Stimulated activated naive B cell treated with anti-CD40 and anti-IgM and Interleukin-4, amounts not matched to agents 10 μg/mL and 1 μg/mL and 100 μg/mL, for 72 hours (primary cell): ENCODE results near the gene TCERG1L.
"Not testable (repeated sequence)": the region's sequence is repeated elsewhere in the genome, so short reads cannot be mapped to it uniquely, and the experiment has no call there.

Experiments used
- ATAC-seq, 2 donors: fragments of 150-1000 bp; cut with Tn5 transposase; replicated peaks; 2 replicates each; pipeline ENCODE4 v1.10.0; 2021; ENCODE audit warnings: moderate library complexity in 1 of 2
- DNase-seq: peaks from one replicate; pipeline ENCODE4 v3.0.0; 2021
- H3K27ac Mint-ChIP-seq: one replicate; pipeline ENCODE4 v1.8.0; 2022; ENCODE audit warnings: mild to moderate bottlenecking, mixed read lengths
- H3K27me3 Mint-ChIP-seq, 2 donors: one replicate each; pipeline ENCODE4 v1.8.0; 2022; ENCODE audit warnings: mixed read lengths in 2 of 2
- H3K36me3 Mint-ChIP-seq, 2 donors: one replicate each; pipeline ENCODE4 v1.8.0; 2022; ENCODE audit warnings: mixed read lengths in 2 of 2, mild to moderate bottlenecking in 1 of 2
- H3K4me1 Mint-ChIP-seq, 2 donors: one replicate each; pipeline ENCODE4 v1.8.0; 2022; ENCODE audit warnings: mixed read lengths in 2 of 2, mild to moderate bottlenecking in 1 of 2
- H3K4me3 Mint-ChIP-seq, 2 donors: one replicate each; pipeline ENCODE4 v1.8.0; 2022; ENCODE audit warnings: mild to moderate bottlenecking in 2 of 2, mixed read lengths in 2 of 2, moderate library complexity in 1 of 2
- H3K9me3 Mint-ChIP-seq, 2 donors: one replicate each; pipeline ENCODE4 v1.8.0; 2022; ENCODE audit warnings: mixed read lengths in 2 of 2, mild to moderate bottlenecking in 1 of 2

Gene TCERG1L

DNA sequence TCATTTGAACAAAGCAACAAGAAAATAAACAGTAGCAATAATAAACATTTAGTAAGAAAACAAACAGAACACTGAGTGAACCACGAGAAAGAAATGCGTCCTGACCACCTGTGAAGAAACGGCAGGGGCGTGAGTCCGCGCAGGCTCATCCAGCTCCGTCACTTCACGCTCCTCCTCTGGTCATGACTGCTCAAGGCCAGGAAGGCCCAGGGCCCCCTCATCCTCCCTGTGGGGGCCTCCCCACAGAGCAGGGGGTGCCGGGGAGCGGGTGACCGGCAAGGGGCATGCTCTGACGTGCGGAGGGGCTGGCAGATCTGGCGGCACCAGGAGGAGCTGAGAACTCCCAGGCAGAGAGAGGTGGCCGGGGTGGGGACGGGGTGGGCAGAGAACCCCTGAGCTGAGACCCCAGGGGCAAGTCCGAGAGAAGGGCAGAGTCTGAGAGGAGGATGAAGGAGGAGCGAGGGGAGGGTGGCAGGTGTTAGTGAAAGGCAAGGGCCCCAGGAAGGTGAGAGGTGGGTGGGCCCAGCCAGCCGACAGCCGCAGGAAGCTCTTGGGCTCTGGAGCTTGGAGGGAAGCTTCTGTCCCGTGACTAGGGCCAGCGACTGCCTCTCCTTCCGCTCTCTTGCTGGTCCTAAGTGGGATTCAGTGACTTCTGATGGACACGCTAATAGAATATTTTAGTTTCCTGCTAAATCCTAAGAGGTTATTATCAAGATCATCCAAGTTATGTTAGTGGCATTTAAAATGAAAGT, 223.9 kb downstream of the TCERG1L start:
- Mint-ChIP-seq H3K4me1 (no peaks in the 10 kb centered on the region), H3K9me3 (peaks cover 0 to 1% of the 10 kb centered on the region in 2 donors), H3K27ac (no peak overlapping the region), H3K27me3 (no peaks in the 10 kb centered on the region), H3K4me3 (no peak overlapping the region), H3K36me3 (no peaks in the 10 kb centered on the region)
- no peak for DNase-seq
- no peak for ATAC-seq

DNA sequence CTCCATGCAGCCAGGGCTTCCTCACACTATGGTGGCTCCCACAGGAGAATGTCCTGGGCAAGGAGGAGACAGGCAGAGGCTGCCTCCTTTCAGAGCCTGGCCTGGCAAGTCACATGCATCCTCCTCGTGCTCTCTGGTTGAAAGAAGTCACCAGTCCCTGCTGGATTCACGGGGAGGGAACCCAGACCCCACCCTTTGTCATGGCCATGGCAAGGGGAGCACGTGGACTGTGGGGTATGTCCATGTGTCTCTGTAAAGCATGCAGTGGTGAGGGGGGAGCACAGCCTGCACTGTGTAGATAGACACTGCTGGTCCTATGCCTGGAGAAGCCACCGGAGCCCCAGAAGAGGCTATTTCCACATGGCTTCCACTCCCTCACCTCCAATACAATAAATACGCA, 225.0 kb downstream of the TCERG1L start:
- ATAC-seq = no peak
- H3K36me3 Mint-ChIP-seq = no peaks in the 10 kb centered on the region
- no peak overlapping the region for H3K4me3 Mint-ChIP-seq
- H3K4me1 Mint-ChIP-seq = no peaks in the 10 kb centered on the region
- no peak overlapping the region for H3K27ac Mint-ChIP-seq
- H3K27me3 Mint-ChIP-seq = peaks cover 0 to 3% of the 10 kb centered on the region in 2 donors
- peaks cover 0 to 1% of the 10 kb centered on the region in 2 donors for H3K9me3 Mint-ChIP-seq
- no peak for DNase-seq

DNA sequence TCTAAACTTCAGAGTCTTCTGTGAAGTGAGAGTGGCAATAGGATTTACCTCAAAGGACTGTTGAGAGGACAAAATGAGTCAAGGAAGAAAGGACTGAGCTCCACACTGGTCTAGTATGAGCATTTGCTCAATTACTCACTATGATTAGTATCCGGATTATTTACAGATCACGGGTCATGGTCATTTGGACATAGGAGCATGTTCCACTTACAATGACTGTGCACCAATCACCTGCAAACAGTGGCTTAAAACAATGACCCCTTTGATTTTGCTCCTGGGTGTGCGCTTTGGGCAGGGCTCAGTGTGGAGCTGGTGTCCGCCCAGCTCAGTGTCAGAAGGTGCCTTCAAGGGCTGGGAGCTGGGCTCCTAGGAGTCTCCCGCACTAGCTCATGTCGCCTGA, 225.4 kb downstream of the TCERG1L start:
- H3K27me3 Mint-ChIP-seq = peaks cover 0 to 7% of the 10 kb centered on the region in 2 donors
- H3K36me3 Mint-ChIP-seq = no peaks in the 10 kb centered on the region
- H3K4me1 Mint-ChIP-seq = no peaks in the 10 kb centered on the region
- peaks cover 0 to 1% of the 10 kb centered on the region in 2 donors for H3K9me3 Mint-ChIP-seq
- DNase-seq (no peak), ATAC-seq (no peak)
- no peak overlapping the region for H3K27ac Mint-ChIP-seq
- H3K4me3 Mint-ChIP-seq = no peak overlapping the region

DNA sequence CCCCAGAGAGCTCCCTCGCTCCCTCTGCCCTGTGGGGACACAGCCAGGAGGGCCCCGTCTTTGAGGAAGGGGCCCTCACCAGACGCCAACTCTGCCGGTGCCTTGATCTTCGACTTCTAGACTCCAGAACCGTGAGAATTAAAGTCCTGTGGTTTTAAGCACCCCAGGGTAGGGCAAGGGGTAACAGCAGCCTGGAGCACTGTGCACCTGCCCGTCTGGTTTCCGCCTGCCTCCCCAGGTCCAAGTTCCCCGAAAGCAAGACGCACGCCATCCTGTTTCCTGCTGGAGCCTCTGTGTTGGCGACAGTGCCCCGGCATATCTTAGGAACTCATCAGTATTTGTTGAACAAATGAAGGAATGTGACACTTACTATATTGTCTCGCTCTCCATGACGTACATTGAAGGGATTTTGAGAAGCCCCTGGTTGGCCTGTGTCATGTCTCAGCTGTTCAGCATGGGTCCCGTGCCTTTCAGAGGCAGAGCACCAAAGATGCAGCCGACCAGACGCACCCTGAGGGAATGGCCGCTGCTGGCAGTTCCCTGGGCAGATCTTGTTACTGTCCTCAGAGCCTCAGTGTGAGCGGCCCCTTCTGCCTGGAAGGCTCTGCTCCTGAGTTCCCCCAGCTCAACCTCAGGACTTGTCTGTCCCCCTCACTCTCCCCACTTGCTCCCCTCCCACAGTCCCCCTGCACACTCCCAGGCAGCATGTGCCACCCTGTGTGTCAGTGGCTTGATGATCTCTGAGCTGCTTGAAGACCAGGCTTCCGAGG, 226.2 kb downstream of the TCERG1L start:
- peaks cover 0 to 7% of the 10 kb centered on the region in 2 donors for H3K27me3 Mint-ChIP-seq
- ATAC-seq = no peak
- H3K4me3 Mint-ChIP-seq = no peak overlapping the region

DNA sequence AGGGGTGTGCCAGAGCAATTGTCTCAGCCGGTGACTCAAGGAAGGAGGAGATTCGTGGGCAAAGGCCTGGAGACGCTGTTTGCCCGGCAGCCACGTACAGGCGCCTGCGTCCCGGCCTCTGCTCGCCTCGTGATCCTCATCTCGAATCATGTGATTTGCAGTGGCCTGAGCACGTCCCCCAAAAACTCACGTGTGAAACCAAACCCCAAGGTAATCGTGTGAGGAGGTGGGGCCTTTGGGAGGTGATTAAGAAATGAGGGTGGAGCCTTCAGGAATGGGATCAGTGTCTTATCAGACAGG, 226.8 kb downstream of the TCERG1L start:
- Mint-ChIP-seq H3K27ac (no peak overlapping the region), H3K9me3 (no peaks in the 10 kb centered on the region), H3K4me1 (no peaks in the 10 kb centered on the region), H3K27me3 (peaks cover 0 to 7% of the 10 kb centered on the region in 2 donors), H3K36me3 (no peaks in the 10 kb centered on the region), H3K4me3 (no peak overlapping the region)
- no peak for DNase-seq
- no peak for ATAC-seq

More for the DNA sequence above, 226.2 kb downstream of the TCERG1L start:
- Mint-ChIP-seq H3K27ac (no peak overlapping the region), H3K9me3 (no peaks in the 10 kb centered on the region), H3K36me3 (no peaks in the 10 kb centered on the region), H3K4me1 (no peaks in the 10 kb centered on the region)
- no peak for DNase-seq

DNA sequence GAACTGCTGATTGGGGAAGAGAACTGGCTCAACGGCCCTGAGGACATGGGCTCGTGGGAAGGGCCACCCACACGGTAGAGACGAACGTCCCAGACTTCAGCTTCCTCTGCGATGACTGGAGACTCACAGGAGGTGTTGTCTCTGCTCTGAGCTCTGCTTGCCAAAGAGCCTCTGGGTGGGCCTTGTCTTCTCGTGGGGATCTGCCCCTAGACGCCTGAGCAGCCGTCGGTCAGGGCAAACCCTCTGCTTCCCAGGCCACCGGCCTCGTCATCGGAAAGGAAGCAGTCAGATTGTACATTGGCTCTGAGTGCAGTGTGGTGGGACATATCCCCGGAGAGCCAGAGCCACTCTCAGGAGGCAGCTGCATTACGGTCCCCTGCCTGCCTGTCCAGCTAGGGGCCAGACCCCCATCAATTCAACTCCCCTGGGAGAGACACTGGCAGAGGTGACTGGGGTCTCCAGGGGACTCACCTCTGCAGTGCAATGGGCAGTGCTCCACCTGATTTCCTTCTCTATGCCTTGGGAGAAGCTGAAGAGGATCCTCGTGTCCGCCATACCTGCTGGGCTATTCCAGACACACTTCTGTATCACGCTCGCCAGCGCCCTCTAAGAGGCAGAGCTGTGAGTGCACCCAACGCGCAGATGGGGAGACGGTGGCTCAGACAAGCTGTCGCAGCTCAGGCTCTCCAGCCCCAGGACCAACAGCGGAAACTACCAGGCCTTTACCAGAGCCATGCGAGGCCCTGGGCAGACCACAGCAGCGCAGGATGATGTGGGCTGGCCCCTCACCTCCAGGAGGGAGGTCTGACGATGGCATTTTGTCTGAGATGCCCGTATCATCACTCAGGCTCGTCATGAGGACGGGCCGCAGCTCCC, 227.4 kb downstream of the TCERG1L start:
- Mint-ChIP-seq H3K4me3 (no peak overlapping the region), H3K4me1 (no peaks in the 10 kb centered on the region), H3K36me3 (no peaks in the 10 kb centered on the region), H3K9me3 (no peaks in the 10 kb centered on the region), H3K27ac (no peak overlapping the region), H3K27me3 (peaks cover 0 to 7% of the 10 kb centered on the region in 2 donors)
- DNase-seq = no peak
- ATAC-seq = no peak

DNA sequence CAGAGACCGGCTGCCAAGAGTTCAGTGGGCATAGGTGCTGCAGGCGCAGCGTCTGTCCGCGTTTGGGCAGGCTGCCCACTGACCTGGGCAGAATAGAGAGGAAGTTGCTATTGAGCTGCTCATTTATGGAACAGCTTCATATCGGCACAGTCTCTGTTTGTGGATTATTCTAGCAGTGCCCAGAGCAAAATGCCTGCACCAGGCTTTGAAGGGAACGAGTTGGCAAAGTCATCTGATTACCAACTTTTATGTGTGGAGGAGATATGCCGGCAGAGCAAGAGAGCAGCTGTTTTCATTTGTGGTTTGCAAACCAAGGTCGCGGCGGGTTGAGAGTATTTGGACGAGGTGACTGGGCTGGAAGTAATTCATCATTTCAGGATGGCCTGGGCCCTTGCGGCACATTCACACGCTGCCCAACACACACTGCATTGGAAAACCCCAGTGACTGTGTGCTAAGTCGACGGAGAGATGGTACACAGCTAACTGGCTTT, 228.5 kb downstream of the TCERG1L start:
- Mint-ChIP-seq H3K36me3 (no peaks in the 10 kb centered on the region), H3K27me3 (peaks cover 0 to 7% of the 10 kb centered on the region in 2 donors), H3K4me3 (no peak overlapping the region), H3K4me1 (no peaks in the 10 kb centered on the region), H3K27ac (no peak overlapping the region), H3K9me3 (no peaks in the 10 kb centered on the region)
- ATAC-seq (no peak), DNase-seq (no peak)

DNA sequence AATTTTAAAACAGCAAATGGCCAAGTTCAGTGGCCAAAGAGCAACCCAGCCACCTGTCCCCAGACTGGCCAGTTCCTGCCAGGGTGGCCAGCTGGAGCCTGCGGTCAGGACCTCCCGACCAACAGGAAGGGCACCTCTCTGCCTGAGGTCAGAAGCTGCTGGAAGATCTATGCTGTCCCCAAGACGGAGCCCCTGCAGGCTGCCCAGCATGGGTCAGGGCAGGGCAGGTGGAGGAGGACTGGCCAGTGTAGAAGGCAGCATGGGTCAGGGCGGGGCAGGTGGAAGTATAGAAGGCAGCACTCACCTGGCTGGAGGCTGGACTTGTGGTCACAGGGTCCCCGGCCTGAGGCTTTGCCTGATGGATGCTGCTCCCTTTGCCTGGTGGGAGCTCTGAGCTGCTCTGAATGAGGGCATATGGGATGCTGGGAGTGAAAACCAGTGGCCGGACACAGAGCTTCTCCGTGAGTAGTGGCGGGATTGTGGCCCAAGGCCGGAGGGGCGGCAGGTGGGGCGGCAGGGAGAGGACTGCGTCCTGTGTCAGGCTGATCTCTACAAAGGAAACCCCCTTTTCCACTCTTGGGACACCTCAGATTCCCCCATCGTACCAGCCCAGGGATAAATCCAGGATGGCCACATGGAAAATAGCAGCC, 229.2 kb downstream of the TCERG1L start:
- Mint-ChIP-seq H3K9me3 (no peaks in the 10 kb centered on the region), H3K4me3 (no peak overlapping the region), H3K27me3 (peaks cover 0 to 7% of the 10 kb centered on the region in 2 donors), H3K27ac (no peak overlapping the region), H3K36me3 (no peaks in the 10 kb centered on the region), H3K4me1 (no peaks in the 10 kb centered on the region)
- no peak for DNase-seq
- ATAC-seq = no peak

DNA sequence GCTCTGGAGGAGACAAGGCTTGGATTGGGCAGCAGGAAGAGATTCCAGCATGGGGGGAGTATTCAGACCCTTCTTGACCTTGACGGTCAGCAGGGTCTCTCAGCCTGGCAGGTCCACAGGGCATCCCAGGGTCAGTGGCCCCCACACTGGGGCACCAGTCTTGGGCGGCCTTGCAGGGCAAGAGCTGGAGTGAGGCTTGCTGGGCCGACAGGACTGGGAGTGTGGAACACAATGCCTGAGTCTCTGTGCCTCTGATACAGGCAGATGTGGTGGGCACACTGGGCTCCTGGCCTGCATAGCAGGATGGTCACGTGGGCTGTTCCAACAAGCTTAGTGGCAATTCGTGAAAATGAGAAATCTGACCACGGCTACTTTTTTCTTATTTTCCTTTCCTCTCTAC, 229.7 kb downstream of the TCERG1L start:
- no peak for ATAC-seq
- Mint-ChIP-seq H3K4me1 (no peaks in the 10 kb centered on the region), H3K9me3 (no peaks in the 10 kb centered on the region), H3K36me3 (no peaks in the 10 kb centered on the region), H3K27ac (no peak overlapping the region), H3K4me3 (no peak overlapping the region), H3K27me3 (peaks cover 0 to 7% of the 10 kb centered on the region in 2 donors)
- no peak for DNase-seq

DNA sequence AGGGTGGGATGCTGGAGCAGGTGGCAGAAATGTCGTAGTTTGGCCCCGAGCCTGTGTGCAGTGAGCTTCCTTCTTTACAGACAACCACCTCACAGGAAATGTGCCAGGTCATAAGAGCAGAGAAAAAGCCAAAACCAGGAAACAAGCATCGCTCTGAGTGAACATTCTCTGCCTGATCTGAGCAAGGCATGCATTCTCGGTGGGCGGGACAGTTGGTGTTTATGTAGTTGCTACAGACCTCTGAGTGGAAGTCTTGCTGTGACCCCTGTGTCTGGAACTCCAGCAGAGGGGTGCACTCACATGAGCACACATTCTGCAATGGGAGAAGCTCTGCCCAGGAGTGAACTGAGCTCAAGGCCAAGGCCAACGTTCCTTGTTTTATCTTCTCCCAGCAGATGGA, 230.1 kb downstream of the TCERG1L start:
- no peaks in the 10 kb centered on the region for H3K36me3 Mint-ChIP-seq
- DNase-seq (no peak), ATAC-seq (no peak)
- no peaks in the 10 kb centered on the region for H3K4me1 Mint-ChIP-seq
- no peaks in the 10 kb centered on the region for H3K9me3 Mint-ChIP-seq
- no peak overlapping the region for H3K4me3 Mint-ChIP-seq
- peaks cover 0 to 7% of the 10 kb centered on the region in 2 donors for H3K27me3 Mint-ChIP-seq
- H3K27ac Mint-ChIP-seq = peak overlapping the region; percentile 33

DNA sequence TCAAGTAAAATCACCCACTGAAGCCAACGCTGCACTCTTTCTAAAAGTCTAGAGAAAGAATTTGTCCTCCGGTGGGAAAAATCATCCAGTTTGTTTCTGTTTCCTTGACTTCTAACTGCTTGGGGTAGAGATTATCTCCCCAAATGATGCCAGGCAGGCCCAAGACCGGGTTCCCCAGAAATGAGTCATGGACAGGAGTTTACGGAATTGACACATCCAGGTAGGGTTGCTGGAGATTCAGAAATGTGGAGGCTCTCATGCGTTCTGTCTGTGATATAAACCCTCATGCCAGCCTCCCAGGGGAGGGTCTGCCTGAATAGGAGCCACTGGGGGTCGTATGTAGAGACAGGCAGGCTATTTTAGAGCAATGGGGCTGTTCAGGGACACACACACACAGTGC, 230.9 kb downstream of the TCERG1L start:
- Mint-ChIP-seq H3K36me3 (no peaks in the 10 kb centered on the region), H3K4me3 (no peak overlapping the region)

DNA sequence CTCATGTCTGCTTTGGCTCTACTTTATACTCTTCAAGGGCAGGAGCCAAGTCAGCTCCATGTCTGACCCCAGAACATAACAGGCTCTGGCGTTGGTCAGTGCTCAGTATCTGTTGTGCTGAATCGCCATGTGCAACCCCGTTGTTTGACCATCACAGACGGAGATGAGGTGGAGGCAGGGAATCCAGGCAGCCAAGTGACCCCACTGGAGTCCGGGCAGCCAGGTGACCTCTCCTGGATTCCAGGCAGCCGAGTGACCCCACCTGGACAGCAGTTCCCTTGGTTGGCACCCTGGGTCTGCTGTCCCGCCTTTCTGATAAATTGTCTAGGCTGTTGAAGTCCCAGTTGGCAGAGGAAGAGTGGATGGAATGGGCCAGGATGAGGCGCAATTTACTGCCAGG, 232.2 kb downstream of the TCERG1L start:
- Mint-ChIP-seq H3K27ac (no peak overlapping the region), H3K9me3 (no peaks in the 10 kb centered on the region), H3K36me3 (no peaks in the 10 kb centered on the region), H3K4me1 (no peaks in the 10 kb centered on the region), H3K27me3 (peaks cover 0 to 7% of the 10 kb centered on the region in 2 donors), H3K4me3 (no peak overlapping the region)
- DNase-seq (no peak), ATAC-seq (no peak)

More for the DNA sequence above, 230.9 kb downstream of the TCERG1L start:
- Mint-ChIP-seq H3K27ac (no peak overlapping the region), H3K4me1 (no peaks in the 10 kb centered on the region), H3K27me3 (peaks cover 0 to 7% of the 10 kb centered on the region in 2 donors), H3K9me3 (no peaks in the 10 kb centered on the region)
- ATAC-seq (no peak), DNase-seq (no peak)

DNA sequence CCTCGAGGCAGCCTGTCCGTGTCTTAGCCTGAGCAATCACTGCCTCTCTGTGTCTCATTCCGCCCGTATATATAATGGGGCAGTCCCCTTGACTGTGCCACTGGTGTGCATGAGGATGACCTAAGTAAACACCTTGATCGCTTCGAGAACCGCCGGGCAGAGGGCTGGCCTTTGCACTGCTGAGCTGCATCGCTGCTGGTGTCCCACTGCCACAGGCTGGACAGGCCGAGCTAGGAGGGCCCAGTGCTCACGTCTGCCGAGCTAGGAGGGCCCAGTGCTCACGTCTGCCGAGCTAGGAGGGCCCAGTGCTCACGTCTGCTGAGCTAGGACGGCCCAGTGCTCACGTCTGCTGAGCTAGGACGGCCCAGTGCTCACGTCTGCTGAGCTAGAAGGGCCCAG, 232.6 kb downstream of the TCERG1L start:
- not testable (repeated sequence) for H3K27me3 Mint-ChIP-seq, H3K9me3 Mint-ChIP-seq, H3K4me1 Mint-ChIP-seq, ATAC-seq, H3K27ac Mint-ChIP-seq, DNase-seq, H3K36me3 Mint-ChIP-seq, H3K4me3 Mint-ChIP-seq
